CD4-positive, alpha-beta T cell treated with Interleukin-4 for 1 hour (primary cell): ENCODE data around the gene EBPL.
"Not testable (repeated sequence)": the region's sequence is repeated elsewhere in the genome, so short reads cannot be mapped to it uniquely, and the experiment has no call there.

Experiments
- DNase-seq, 2 donors: peaks; one replicate each; pipeline ENCODE4 v3.0.0-alpha.2; 2020 to 2022

EBPL gene

GRCh38 chr13:49690995-49691784 lies at the start of gene EBPL:
Gene EBPL, minus strand, starts transcription at chr13:49691486. Its CDS starts 62 bp downstream, at chr13:49691424.
- DNase-seq: peak; percentile 85 to 87

- no peak for DNase-seq
Measured at GRCh38 chr13:49740870-49741269, 49.6 kb upstream of the EBPL start.

- no peak for DNase-seq
Measured at GRCh38 chr13:49739498-49740187, 48.4 kb upstream of the EBPL start.

GRCh38 chr13:49733181-49733951 lies 42.1 kb upstream of the EBPL start:
- no peak for DNase-seq

GRCh38 chr13:49731766-49732165 lies 40.5 kb upstream of the EBPL start:
- no peak for DNase-seq

GRCh38 chr13:49716615-49717014 lies 25.3 kb upstream of the EBPL start:
- DNase-seq: no peak

GRCh38 chr13:49714757-49715156 lies 23.5 kb upstream of the EBPL start:
- no peak for DNase-seq

- no peak for DNase-seq
Measured at GRCh38 chr13:49711218-49711863, 20.1 kb upstream of the EBPL start.

- not testable (repeated sequence) for DNase-seq
Measured at GRCh38 chr13:49704264-49704663, 13.0 kb upstream of the EBPL start.

GRCh38 chr13:49701491-49701890 lies 10.2 kb upstream of the EBPL start:
- no peak for DNase-seq

- no peak for DNase-seq
Measured at GRCh38 chr13:49697468-49697867, 6.2 kb upstream of the EBPL start.

GRCh38 chr13:49694446-49694845 lies 3.2 kb upstream of the EBPL start:
- DNase-seq: no peak

GRCh38 chr13:49693877-49694276 lies 2.6 kb upstream of the EBPL start:
- no peak for DNase-seq

GRCh38 chr13:49693191-49693733 lies 2.0 kb upstream of the EBPL start:
- no peak for DNase-seq

- DNase-seq: peak in 1 of 2 donors; percentile 7
Measured at GRCh38 chr13:49690133-49690994, 922 bp downstream of the EBPL start.

GRCh38 chr13:49683489-49683888 lies 7.8 kb downstream of the EBPL start:
- DNase-seq: no peak

- DNase-seq: no peak
Measured at GRCh38 chr13:49681842-49682435, 9.3 kb downstream of the EBPL start.

- DNase-seq: no peak
Measured at GRCh38 chr13:49679246-49679645, 12.0 kb downstream of the EBPL start.

- no peak for DNase-seq
Measured at GRCh38 chr13:49678191-49678914, 12.9 kb downstream of the EBPL start.

- DNase-seq: no peak
Measured at GRCh38 chr13:49676581-49677298, 14.5 kb downstream of the EBPL start.
